ENCODE measurements around the gene CADPS2. TPM values are rescaled to one million over a fixed set of nuclear protein-coding genes. Genes with fewer than 3 reads are reported as not detected.

The CADPS2 gene
- total RNA-seq, 1 experiment from 2014 or later, result 16.6 TPM

DNA sequence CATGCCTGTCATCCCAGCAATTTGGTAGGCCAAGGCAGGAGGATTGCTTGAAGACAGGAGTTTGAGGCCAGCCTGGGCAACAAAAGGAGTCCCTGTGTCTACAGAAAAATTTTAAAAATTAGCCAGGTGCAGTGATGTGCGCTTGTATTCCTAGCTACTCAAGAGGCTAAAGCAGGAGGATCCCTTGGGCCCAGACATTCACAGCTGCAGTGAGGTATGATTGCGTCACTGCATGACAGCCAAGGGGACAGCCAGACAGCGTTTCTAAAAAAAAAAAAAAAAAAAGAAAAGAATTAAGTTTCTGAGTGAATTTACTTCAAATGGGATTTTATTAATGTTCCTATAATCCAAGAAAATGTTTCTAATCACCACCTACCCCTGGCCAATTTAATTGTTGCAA, 96.1 kb downstream of the CADPS2 start:
- Histone ChIP-seq H3K27me3 (replicated peaks) (no peaks in the 10 kb centered on the region), H3K9me3 (replicated peaks) (no peaks in the 10 kb centered on the region), H3K27ac (no peak overlapping the region), H3K4me1 (replicated peaks) (no peaks in the 10 kb centered on the region), H3K36me3 (no peaks in the 10 kb centered on the region), H3K4me3 (no peak overlapping the region)
- no peak for DNase-seq (ENCODE audit: low read depth in 1 of 2, low spot score in 2 of 2)

GRCh38 chr7:122789156-122789555, 97.1 kb downstream of the CADPS2 start:
- Histone ChIP-seq H3K27me3 (replicated peaks) (no peaks in the 10 kb centered on the region), H3K4me3 (no peak overlapping the region), H3K27ac (no peak overlapping the region), H3K36me3 (no peaks in the 10 kb centered on the region), H3K4me1 (replicated peaks) (no peaks in the 10 kb centered on the region), H3K9me3 (replicated peaks) (no peaks in the 10 kb centered on the region)
- no peak for DNase-seq (ENCODE audit: low read depth in 1 of 2, low spot score in 2 of 2)

DNA sequence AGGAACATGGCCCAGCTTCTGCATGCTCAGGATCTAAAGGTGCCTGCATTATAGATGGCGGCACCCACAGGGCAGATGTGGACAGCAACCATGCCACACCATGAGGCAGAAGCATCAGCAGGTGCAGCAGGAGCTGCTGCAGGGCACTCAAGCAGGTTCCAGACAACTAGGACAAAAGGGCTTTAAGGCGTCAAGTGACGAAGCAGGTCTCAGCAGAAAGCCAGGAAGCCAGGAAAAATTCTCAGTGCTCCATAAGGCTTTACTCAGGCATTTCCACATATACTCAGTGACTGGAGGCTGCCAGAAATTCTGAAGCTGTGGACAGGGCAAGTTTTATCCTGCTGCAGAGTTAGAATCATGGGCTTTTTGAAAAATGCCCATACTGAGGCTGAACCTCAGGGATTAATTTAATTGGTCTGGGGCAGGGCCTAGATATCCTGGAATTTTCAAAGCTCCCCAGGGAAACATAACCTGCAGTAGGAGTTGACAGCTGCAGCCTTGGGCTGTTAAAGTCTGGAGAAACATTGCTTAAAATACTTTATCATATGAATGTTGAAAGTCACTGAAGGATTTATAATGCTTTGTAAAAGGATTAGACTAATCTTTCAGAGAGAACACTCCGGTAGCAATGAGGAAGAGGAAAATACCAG, 115.4 kb downstream of the CADPS2 start:
- Histone ChIP-seq H3K4me3 (no peak overlapping the region), H3K9me3 (replicated peaks) (no peaks in the 10 kb centered on the region), H3K36me3 (no peaks in the 10 kb centered on the region), H3K4me1 (replicated peaks) (no peaks in the 10 kb centered on the region), H3K27ac (no peak overlapping the region), H3K27me3 (replicated peaks) (no peaks in the 10 kb centered on the region)
- DNase-seq (ENCODE audit: low read depth in 1 of 2, low spot score in 2 of 2), result no peak

DNA sequence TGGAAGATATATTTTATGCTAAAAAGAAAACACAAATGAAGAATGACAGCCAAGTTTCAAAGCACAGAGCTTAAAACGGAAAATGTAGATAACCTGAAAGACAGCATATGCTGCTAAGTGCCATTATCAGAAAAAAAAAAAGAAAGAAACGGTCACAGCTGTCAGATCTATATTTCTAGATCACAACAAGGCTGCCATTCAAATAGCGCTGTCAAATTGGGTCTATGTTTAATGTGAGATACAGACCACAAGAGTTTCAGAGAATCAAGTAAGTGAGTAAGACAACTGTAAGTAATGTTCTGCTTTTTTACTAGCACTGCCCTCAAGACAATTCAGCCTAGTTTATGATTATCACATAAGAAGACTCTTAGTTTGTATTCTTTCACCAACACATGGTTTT, 117.4 kb downstream of the CADPS2 start:
- Histone ChIP-seq H3K4me1 (replicated peaks) (no peaks in the 10 kb centered on the region), H3K36me3 (no peaks in the 10 kb centered on the region), H3K27ac (no peak overlapping the region), H3K4me3 (no peak overlapping the region), H3K27me3 (replicated peaks) (no peaks in the 10 kb centered on the region), H3K9me3 (replicated peaks) (no peaks in the 10 kb centered on the region)
- no peak for DNase-seq (ENCODE audit: low read depth in 1 of 2, low spot score in 2 of 2)

GRCh38 chr7:122767339-122767738, 118.9 kb downstream of the CADPS2 start:
- no peak overlapping the region for H3K27ac ChIP-seq
- no peaks in the 10 kb centered on the region for H3K36me3 ChIP-seq
- DNase-seq (ENCODE audit: low read depth in 1 of 2, low spot score in 2 of 2), result no peak
- no peaks in the 10 kb centered on the region for H3K9me3 ChIP-seq (replicated peaks)
- no peaks in the 10 kb centered on the region for H3K27me3 ChIP-seq (replicated peaks)
- H3K4me3 ChIP-seq, result no peak overlapping the region
- H3K4me1 ChIP-seq (replicated peaks), result no peaks in the 10 kb centered on the region

- H3K4me1 ChIP-seq (replicated peaks), result no peaks in the 10 kb centered on the region
- DNase-seq (ENCODE audit: low read depth in 1 of 2, low spot score in 2 of 2), result no peak
- H3K36me3 ChIP-seq, result no peaks in the 10 kb centered on the region
- no peaks in the 10 kb centered on the region for H3K27me3 ChIP-seq (replicated peaks)
- H3K27ac ChIP-seq, result no peak overlapping the region
- no peaks in the 10 kb centered on the region for H3K9me3 ChIP-seq (replicated peaks)
- no peak overlapping the region for H3K4me3 ChIP-seq
Observed at GRCh38 chr7:122766593-122766992, 119.7 kb downstream of the CADPS2 start.

DNA sequence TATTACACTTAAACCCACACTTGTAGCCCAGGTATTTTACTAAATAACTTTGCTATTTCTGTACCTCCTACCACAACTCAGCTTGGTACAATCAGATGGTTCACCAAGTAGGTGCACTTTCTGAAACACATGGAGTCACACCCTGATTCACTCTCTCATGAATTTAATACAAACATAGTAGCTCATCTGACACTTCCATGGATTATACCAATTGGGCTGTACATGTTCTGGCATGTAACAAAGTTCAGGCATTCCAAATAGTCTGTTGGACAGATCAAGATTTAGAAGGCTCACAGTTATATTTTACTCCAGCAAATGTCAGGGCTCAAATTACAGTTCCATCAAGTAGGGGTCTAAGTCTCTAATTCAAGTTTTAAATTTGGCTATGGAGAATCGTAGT, 121.4 kb downstream of the CADPS2 start:
- DNase-seq (ENCODE audit: low read depth in 1 of 2, low spot score in 2 of 2), result no peak
- Histone ChIP-seq H3K36me3 (no peaks in the 10 kb centered on the region), H3K4me3 (no peak overlapping the region), H3K27me3 (replicated peaks) (no peaks in the 10 kb centered on the region), H3K27ac (no peak overlapping the region), H3K9me3 (replicated peaks) (no peaks in the 10 kb centered on the region), H3K4me1 (replicated peaks) (no peaks in the 10 kb centered on the region)

- DNase-seq (ENCODE audit: low read depth in 1 of 2, low spot score in 2 of 2), result no peak
- no peaks in the 10 kb centered on the region for H3K9me3 ChIP-seq (replicated peaks)
- H3K4me1 ChIP-seq (replicated peaks), result no peaks in the 10 kb centered on the region
- H3K4me3 ChIP-seq, result no peak overlapping the region
- H3K27me3 ChIP-seq (replicated peaks), result no peaks in the 10 kb centered on the region
- no peak overlapping the region for H3K27ac ChIP-seq
- H3K36me3 ChIP-seq, result no peaks in the 10 kb centered on the region
Observed at GRCh38 chr7:122764020-122764419, 122.2 kb downstream of the CADPS2 start.

DNA sequence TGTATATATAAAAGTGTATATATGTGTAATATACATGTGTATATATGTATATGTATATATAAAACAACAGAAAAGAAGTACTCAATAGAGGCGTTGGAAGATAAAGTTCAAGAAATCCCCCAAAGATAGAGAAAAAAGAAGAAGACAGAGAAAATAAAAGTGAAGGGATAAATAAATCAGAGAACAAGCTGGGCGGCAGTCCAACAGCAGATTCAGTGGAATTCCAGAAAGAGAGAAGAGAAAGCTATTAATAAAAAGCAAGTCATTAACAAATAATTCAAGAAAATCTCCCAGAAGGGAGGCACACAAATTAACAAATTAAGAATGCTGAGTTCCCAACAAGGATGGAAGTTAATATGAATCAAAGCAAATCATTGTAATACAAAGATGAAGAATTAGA, 124.2 kb downstream of the CADPS2 start:
- DNase-seq (ENCODE audit: low read depth in 1 of 2, low spot score in 2 of 2), result no peak
- H3K4me3 ChIP-seq, result no peak overlapping the region
- no peaks in the 10 kb centered on the region for H3K27me3 ChIP-seq (replicated peaks)
- no peak overlapping the region for H3K27ac ChIP-seq
- H3K9me3 ChIP-seq (replicated peaks), result no peaks in the 10 kb centered on the region
- no peaks in the 10 kb centered on the region for H3K4me1 ChIP-seq (replicated peaks)
- no peaks in the 10 kb centered on the region for H3K36me3 ChIP-seq

- Histone ChIP-seq H3K27ac (no peak overlapping the region), H3K4me3 (no peak overlapping the region)
Observed at GRCh38 chr7:122758501-122758900, 127.8 kb downstream of the CADPS2 start.

GRCh38 chr7:122756860-122757259, 129.4 kb downstream of the CADPS2 start:
- Histone ChIP-seq H3K4me3 (no peak overlapping the region), H3K9me3 (replicated peaks) (no peaks in the 10 kb centered on the region), H3K27ac (no peak overlapping the region), H3K27me3 (replicated peaks) (no peaks in the 10 kb centered on the region), H3K36me3 (no peaks in the 10 kb centered on the region), H3K4me1 (replicated peaks) (no peaks in the 10 kb centered on the region)
- no peak for DNase-seq (ENCODE audit: low read depth in 1 of 2, low spot score in 2 of 2)

More at GRCh38 chr7:122758501-122758900, 127.8 kb downstream of the CADPS2 start:
- Histone ChIP-seq H3K36me3 (no peaks in the 10 kb centered on the region), H3K4me1 (replicated peaks) (no peaks in the 10 kb centered on the region), H3K27me3 (replicated peaks) (no peaks in the 10 kb centered on the region), H3K9me3 (replicated peaks) (no peaks in the 10 kb centered on the region)
- DNase-seq (ENCODE audit: low read depth in 1 of 2, low spot score in 2 of 2), result no peak

DNA sequence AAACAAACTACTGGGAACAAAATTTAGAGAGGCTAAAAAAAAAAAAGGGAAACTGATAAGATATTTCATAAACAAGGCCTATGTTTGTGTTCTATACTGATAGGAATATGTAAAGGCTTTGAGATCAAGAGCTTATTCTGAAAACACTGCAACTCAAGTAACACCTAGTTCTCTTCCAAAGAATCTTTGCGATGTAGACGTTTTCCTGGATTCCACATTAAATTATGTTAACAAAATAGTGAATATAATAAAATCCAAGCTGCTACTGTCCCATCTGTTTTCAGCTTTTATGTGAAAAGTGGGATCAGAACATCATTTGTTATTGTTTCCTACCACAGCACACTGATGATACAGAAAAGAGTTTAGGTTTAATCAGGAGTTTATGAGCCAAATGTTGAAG, 130.6 kb downstream of the CADPS2 start:
- H3K4me1 ChIP-seq (replicated peaks), result no peaks in the 10 kb centered on the region
- H3K27ac ChIP-seq, result no peak overlapping the region
- no peaks in the 10 kb centered on the region for H3K36me3 ChIP-seq
- no peaks in the 10 kb centered on the region for H3K27me3 ChIP-seq (replicated peaks)
- H3K9me3 ChIP-seq (replicated peaks), result no peaks in the 10 kb centered on the region
- no peak overlapping the region for H3K4me3 ChIP-seq
- no peak for DNase-seq (ENCODE audit: low read depth in 1 of 2, low spot score in 2 of 2)

GRCh38 chr7:122752583-122752982, 133.7 kb downstream of the CADPS2 start:
- H3K36me3 ChIP-seq, result no peaks in the 10 kb centered on the region
- H3K27me3 ChIP-seq (replicated peaks), result no peaks in the 10 kb centered on the region
- H3K4me1 ChIP-seq (replicated peaks), result no peaks in the 10 kb centered on the region

GRCh38 chr7:122750389-122750788, 135.9 kb downstream of the CADPS2 start:
- H3K4me1 ChIP-seq (replicated peaks), result no peaks in the 10 kb centered on the region
- no peak for DNase-seq (ENCODE audit: low read depth in 1 of 2, low spot score in 2 of 2)
- H3K36me3 ChIP-seq, result no peaks in the 10 kb centered on the region
- no peak overlapping the region for H3K4me3 ChIP-seq
- no peaks in the 10 kb centered on the region for H3K9me3 ChIP-seq (replicated peaks)
- H3K27me3 ChIP-seq (replicated peaks), result no peaks in the 10 kb centered on the region
- H3K27ac ChIP-seq, result no peak overlapping the region

More at GRCh38 chr7:122752583-122752982, 133.7 kb downstream of the CADPS2 start:
- Histone ChIP-seq H3K9me3 (replicated peaks) (no peaks in the 10 kb centered on the region), H3K27ac (no peak overlapping the region), H3K4me3 (no peak overlapping the region)
- DNase-seq (ENCODE audit: low read depth in 1 of 2, low spot score in 2 of 2), result no peak

- H3K4me3 ChIP-seq, result no peak overlapping the region
- H3K36me3 ChIP-seq, result no peaks in the 10 kb centered on the region
- no peaks in the 10 kb centered on the region for H3K27me3 ChIP-seq (replicated peaks)
- DNase-seq (ENCODE audit: low read depth in 1 of 2, low spot score in 2 of 2), result no peak
- H3K4me1 ChIP-seq (replicated peaks), result no peaks in the 10 kb centered on the region
- H3K27ac ChIP-seq, result no peak overlapping the region
- no peaks in the 10 kb centered on the region for H3K9me3 ChIP-seq (replicated peaks)
Observed at GRCh38 chr7:122748195-122748594, 138.1 kb downstream of the CADPS2 start.

Data from SJSA1 (cell line).